C4-2B (cell line): Measurements from ENCODE around the gene STXBP2.
A peak's percentile ranks its signal among the peaks of the same experiment; 100 is the strongest.

Experiments used
- H3K27ac ChIP-seq: fragments of 450-650 bp; 2 replicates; pipeline ENCODE4 v1.5.1; 2017
- ZFX ChIP-seq: fragments of 450-650 bp; IDR thresholded peaks from 2 replicates; pipeline ENCODE4 v1.6.1; 2017
- TF ChIP-seq, protein P1 (sequence below): fragments of 450-650 bp; conservative IDR thresholded peaks from 2 replicates; pipeline ENCODE4 v1.5.1; 2017; ENCODE audit warnings: mild to moderate bottlenecking

The STXBP2 gene

GRCh38 chr19:7607874-7608560 lies 28.9 kb upstream of the STXBP2 start:
- H3K27ac ChIP-seq: no peak overlapping the region
- TF ChIP-seq, protein P1, sequence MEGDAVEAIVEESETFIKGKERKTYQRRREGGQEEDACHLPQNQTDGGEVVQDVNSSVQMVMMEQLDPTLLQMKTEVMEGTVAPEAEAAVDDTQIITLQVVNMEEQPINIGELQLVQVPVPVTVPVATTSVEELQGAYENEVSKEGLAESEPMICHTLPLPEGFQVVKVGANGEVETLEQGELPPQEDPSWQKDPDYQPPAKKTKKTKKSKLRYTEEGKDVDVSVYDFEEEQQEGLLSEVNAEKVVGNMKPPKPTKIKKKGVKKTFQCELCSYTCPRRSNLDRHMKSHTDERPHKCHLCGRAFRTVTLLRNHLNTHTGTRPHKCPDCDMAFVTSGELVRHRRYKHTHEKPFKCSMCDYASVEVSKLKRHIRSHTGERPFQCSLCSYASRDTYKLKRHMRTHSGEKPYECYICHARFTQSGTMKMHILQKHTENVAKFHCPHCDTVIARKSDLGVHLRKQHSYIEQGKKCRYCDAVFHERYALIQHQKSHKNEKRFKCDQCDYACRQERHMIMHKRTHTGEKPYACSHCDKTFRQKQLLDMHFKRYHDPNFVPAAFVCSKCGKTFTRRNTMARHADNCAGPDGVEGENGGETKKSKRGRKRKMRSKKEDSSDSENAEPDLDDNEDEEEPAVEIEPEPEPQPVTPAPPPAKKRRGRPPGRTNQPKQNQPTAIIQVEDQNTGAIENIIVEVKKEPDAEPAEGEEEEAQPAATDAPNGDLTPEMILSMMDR: no peak
- TF ChIP-seq ZFX: no peak

DNA sequence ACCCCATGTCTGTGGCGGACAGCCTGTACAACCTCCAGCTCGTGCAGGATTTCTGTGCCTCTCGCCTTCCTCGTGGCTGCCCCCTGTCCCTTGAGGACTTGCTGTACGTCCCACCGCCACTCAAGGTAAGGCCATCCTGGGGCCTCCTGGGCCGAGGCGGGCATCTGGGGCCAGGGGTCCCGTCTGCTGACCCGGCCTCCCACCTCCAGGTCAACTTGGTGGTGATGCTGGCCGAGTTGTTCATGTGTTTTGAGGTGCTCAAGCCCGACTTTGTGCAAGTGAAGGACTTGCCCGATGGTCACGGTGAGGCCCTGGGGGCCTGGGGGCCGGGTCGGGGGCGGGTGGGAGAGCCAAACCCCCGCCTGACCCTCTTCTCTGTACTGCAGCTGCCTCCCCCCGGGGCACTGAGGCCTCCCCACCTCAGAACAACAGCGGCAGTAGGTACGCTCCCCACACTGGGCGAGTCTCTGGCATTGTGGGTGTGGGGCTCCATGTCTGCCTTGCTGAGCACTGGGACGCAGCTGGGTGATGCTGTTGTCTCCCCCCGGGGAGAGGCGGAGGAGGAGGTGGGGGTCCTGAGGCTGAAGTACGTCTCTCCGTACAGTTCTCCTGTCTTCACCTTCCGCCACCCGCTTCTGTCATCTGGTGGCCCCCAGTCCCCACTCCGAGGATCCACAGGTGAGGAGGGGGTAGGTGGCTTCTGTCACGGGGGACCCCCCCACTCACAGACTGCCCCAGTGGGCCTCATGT lies 26.2 kb upstream of the STXBP2 start:
- TF ChIP-seq ZFX: no peak
- TF ChIP-seq, protein P1: no peak
- H3K27ac ChIP-seq: no peak overlapping the region

- no peak for TF ChIP-seq ZFX
- TF ChIP-seq, protein P1: no peak
- H3K27ac ChIP-seq: no peak overlapping the region
These were observed 25.2 kb upstream of the STXBP2 start for GRCh38 chr19:7611541-7612279.

GRCh38 chr19:7612282-7613274 lies 24.3 kb upstream of the STXBP2 start:
- TF ChIP-seq, protein P1: no peak
- TF ChIP-seq ZFX: no peak

DNA sequence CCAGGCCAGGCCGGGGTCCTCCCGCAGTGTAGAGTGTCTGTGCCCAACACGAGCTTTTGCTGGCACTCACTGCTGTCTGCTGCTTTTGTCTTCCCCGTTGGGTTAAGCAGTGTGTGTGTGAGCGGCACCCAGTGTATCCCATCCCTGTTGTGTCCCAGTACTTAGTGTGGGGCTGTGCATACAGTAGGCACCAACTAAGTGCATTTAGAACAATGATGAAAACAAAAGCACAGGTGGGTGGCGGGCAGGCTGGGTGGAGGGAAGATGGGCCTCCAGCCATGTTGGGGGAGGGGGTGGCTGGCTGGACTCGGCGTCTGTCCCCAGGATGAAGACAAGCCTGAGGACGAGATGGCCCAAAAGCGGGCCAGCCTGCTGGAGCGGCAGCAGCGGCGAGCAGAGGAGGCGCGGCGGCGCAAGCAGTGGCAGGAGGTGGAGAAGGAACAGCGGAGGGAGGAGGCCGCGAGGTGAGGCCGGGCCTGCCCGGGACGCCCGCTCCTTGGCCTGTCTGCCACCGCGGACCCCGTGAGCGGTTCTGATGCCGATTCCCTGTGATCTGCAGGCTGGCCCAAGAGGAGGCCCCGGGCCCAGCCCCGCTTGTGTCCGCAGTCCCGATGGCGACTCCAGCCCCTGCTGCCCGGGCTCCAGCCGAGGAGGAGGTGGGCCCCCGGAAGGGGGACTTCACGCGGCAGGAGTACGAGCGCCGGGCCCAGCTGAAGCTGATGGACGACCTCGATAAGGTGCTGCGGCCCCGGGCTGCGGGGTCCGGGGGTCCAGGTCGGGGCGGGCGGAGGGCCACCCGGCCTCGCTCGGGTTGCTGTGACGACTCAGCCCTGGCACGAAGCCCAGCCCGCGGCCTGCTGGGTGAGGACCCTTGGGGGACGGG lies 21.8 kb upstream of the STXBP2 start:
- no peak overlapping the region for H3K27ac ChIP-seq
- no peak for TF ChIP-seq ZFX
- TF ChIP-seq, protein P1: no peak

More at GRCh38 chr19:7612282-7613274, 24.3 kb upstream of the STXBP2 start:
- H3K27ac ChIP-seq: no peak overlapping the region

GRCh38 chr19:7617172-7617571 lies 19.7 kb upstream of the STXBP2 start:
- no peak for TF ChIP-seq ZFX
- TF ChIP-seq, protein P1: no peak
- peak overlapping the region; percentile 98 for H3K27ac ChIP-seq
